D341Med (cell line): ENCODE results near the gene DNAAF6.
"Not testable (repeated sequence)": the region's sequence is repeated elsewhere in the genome, so short reads cannot be mapped to it uniquely, and the experiment has no call there.

Experiments
- DNase-seq: peaks from one replicate; pipeline ENCODE4 v3.0.0; 2012; ENCODE audit warnings: low spot score

Gene DNAAF6

GRCh38 chrX:107205770-107206696 lies at the start of gene DNAAF6, which contains the start of gene NUP62CL:
TSS of gene DNAAF6 (plus strand) at chrX:107206611. CDS start at chrX:107212876, 6,265 bp downstream.
TSS of gene NUP62CL (minus strand) at chrX:107206433. CDS start at chrX:107175146, 31,287 bp downstream.
- DNase-seq = peak; percentile 14

DNA sequence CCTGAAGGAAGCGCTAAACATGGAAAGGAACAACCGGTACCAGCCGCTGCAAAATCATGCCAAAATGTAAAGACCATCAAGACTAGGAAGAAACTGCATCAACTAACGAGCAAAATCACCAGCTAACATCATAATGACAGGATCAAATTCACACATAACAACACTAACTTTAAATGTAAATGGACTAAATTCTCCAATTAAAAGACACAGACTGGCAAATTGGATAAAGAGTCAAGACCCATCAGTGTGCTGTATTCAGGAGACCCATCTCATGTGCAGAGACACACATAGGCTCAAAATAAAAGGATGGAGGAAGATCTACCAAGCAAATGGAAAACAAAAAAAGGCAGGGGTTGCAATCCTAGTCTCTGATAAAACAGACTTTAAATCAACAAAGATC lies 48.8 kb upstream of the DNAAF6 start:
- not testable (repeated sequence) for DNase-seq

DNA sequence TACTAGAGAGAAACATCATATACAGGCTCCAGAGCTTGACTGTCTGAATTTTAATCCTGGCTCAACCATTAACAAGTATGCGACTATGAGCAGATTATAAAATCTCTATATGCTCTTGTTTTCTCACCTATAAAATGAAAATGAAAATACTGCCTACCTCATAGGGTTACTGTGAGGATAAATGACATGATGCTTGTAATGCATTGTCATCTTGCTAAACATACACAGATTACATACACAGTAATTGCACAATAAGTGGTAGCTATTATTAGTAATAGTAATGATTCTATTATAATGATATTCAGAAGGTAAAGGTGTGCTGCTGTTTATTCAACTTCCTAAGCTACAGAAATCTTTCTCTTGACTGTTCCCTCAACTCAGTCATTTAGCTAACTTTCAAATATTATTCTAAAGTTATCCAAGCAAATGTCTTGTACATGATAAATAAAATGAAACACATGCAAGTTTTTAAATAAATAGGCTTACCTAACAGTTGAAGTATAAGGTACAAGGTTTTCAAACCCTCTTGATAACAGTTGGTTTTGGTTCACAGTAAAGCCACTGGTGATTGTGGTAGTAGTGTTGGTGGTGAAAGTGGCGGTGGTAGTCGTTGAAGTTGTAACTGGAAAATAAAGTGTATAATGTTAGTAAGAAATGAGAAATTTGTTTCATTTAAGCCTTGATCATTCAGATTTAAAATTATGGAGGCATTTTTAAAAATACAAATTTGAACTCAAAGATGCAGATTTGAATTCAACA lies 39.1 kb upstream of the DNAAF6 start:
- no peak for DNase-seq

- DNase-seq = no peak
Measured at GRCh38 chrX:107168257-107168656, 38.2 kb upstream of the DNAAF6 start.

GRCh38 chrX:107168712-107169111 lies 37.7 kb upstream of the DNAAF6 start:
- no peak for DNase-seq

- no peak for DNase-seq
Measured at GRCh38 chrX:107171369-107172102, 34.9 kb upstream of the DNAAF6 start.

DNA sequence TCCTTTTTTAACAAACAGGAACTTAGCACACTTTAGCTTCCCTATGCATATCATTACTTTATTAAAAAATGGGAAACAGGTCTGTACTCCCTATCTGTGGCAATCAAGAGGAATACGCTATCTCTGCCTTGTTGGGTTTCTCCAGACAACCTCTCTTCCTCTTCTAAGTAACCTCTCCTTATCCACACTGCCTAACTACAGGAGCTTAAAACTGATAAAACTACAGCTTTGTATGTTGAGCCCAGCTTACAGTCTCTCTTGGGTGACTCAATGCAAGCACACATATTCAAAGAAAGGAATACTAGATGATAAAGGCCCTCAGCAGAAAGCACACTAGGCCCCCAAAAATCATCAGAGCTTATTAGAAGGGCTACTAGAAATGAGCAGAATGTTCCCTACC lies 9.1 kb upstream of the DNAAF6 start:
- no peak for DNase-seq

DNA sequence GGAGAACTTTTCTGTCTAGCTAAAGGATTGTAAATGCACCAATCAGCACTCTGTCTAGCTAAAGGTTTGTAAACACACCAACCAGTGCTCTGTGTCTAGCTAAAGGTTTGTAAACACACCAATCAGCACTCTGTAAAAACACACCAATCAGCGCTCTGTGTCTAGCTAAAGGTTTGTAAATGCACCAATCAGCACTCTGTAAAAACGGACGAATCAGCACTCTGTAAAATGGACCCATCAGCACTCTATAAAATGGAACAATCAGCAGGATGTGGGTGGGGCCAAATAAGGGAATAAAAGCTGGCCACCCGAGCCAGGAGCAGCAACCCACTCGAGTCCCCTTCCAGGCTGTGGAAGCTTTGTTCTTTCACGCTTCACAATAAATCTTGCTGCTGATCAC lies 8.3 kb upstream of the DNAAF6 start:
- not testable (repeated sequence) for DNase-seq

DNA sequence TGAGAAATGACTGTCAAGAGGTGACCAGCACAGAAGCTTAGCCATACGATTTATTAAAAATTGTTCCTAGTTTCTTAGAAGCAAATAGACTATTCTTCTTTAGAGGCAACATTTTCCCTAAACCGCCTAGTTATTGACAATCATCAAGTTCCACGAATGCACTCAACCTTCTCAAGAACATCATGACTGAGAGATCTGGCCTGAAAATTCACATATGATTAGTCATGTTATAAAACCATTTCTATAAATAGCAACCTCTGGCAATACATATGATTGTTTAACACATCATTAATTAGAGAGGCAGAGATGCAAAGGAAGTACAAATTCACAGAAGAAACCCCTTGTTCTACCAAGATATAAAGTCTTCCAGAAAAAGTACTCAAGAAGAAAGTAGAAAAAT lies 6.9 kb upstream of the DNAAF6 start:
- no peak for DNase-seq

DNA sequence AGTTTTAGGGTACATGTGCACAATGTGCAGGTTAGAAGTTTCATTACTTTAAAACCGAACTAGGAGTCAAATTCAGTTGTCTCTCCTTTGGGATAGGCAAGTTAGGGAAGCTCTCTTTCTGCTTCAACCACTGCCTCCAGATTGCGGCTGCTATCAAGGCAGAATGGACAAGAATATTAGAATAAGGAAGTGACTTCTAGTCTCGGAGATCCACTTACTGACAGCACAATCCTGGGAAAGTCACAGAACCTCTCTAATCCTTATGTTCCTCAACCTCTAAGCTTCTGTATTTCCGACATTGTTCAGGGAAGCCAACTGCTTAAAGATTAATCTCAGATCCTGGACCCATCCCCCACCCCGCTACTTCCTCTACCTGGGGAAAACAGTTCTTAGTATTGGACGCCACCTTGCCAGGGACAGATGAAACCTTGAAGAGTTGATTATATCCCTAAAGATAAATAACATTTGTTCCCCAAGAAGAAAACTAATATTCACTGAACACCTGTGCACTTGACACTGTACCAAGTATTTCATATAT lies 2.3 kb upstream of the DNAAF6 start:
- DNase-seq = no peak

DNA sequence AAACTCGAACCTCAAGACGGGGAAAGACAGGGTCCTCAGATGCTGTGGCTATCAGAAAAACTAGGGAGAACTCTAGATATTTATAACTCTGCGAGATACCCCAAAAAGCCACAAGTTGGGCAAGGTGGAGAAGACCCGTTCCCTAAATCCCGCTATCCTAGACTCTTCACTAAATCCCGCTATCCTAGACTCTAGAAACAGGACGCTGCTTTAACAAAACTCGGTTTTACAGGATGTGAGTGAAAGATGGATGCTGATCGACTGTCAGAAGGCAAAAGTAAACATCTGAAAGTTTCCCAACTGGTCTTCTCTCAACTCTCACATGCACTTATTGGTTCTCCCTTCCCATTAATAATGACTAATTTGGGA lies 270 bp downstream of the DNAAF6 start:
- no peak for DNase-seq

GRCh38 chrX:107207089-107207488 lies 678 bp downstream of the DNAAF6 start:
- DNase-seq = no peak

GRCh38 chrX:107207943-107208342 lies 1.5 kb downstream of the DNAAF6 start:
- DNase-seq = no peak

DNA sequence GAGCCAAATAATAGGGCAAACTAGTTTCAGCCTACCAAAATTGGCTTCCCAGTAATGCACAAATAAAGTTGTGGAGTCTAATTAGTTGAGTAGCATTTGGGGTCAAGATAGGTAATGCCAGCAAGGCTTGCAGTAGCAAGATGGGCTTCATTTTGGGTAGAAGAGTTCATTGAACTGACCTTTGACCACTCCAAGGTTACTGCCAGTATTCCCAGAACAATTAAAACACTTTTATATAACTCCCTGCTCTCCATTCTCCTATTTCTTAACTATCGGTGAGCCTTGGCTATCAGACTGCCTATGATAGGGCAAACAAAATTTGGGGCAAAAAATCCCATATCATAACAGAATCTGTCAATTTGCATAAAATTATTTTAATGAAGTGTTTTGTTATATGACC lies 7.1 kb downstream of the DNAAF6 start:
- DNase-seq = no peak

- no peak for DNase-seq
Measured at GRCh38 chrX:107226757-107227156, 20.3 kb downstream of the DNAAF6 start.

DNA sequence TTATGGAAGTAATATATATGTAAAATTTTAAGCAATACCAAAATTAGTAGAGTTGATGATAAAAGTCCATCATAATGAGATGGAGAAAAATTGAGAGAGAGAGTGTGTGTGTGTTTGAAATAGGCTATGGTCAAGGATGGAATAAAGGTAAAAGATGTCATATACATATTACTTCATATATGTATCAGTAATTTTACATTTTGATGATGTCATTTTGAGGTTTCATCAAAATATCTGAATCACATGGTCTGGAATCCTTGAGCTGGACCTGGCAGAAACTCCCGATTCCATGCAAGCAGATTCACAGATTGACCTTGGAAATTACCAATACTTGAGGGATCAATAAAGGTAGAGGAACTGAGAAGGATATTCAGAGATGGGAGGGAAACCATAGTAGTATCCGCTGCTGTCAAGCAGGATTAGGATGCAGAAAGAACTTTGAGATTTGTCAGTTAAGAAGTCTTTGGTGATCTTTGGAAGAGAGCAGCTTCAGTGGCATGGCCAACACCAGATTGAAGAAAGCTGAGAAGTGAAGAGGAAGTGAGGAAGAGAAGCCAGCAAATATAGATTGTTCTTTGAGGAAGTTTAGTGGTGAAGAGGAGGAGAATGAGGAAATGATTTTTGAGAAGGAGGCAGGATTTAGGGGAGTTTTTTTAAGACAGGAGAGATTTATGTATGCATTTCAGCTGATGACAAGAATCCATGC lies 21.5 kb downstream of the DNAAF6 start:
- DNase-seq = no peak

GRCh38 chrX:107228486-107228819 lies 22.0 kb downstream of the DNAAF6 start:
- DNase-seq = no peak

DNA sequence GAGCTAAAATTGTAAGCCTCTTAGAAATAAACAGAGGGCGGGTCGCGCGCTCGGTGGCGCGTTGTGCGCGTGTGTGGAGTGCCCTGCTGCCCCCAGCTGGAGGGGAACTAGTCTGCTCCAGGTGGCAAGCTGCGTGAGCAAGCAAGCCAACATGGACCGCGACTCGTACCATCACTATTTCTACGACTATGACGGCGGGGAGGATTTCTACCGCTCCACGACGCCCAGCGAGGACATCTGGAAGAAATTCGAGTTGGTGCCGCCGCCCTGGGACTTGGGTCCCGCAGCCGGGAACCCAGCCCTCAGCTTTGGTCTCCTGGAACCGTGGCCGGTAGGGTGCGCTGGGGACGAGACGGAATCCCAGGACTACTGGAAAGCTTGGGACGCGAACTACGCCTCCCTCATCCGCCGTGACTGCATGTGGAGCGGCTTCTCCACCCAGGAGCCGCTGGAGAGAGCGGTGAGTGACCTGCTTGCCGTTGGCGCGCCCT lies 66.1 kb downstream of the DNAAF6 start:
- no peak for DNase-seq

- no peak for DNase-seq
Measured at GRCh38 chrX:107273795-107274194, 67.4 kb downstream of the DNAAF6 start.

- DNase-seq = no peak
Measured at GRCh38 chrX:107288676-107289075, 82.3 kb downstream of the DNAAF6 start.

- DNase-seq = no peak
Measured at GRCh38 chrX:107290019-107290418, 83.6 kb downstream of the DNAAF6 start.
